ENCODE results near the gene FKBP6. TPM values are rescaled to one million over a fixed set of nuclear protein-coding genes. Genes with fewer than 3 reads are reported as not detected.

Gene FKBP6
- total RNA-seq, 1 donor from 2014 or later, result not detected

- peaks cover 4% of the 10 kb centered on the region for H3K27me3 Mint-ChIP-seq
- H3K27ac Mint-ChIP-seq, result no peak overlapping the region
- intact Hi-C loops (cut with micrococcal nuclease), result no loop called here
- H3K4me3 Mint-ChIP-seq, result no peak overlapping the region
- no peak for DNase-seq
- H3K9me3 Mint-ChIP-seq, result no peaks in the 10 kb centered on the region
- H3K4me1 Mint-ChIP-seq, result no peaks in the 10 kb centered on the region
- H3K36me3 Mint-ChIP-seq (ENCODE audit: low read depth), result no peaks in the 10 kb centered on the region
Observed at GRCh38 chr7:73338321-73338720, 10.4 kb downstream of the FKBP6 start.

GRCh38 chr7:73340514-73340913 is 12.6 kb downstream of the FKBP6 start:
- intact Hi-C loops (cut with micrococcal nuclease), result no loop called here
- H3K4me3 Mint-ChIP-seq, result no peak overlapping the region
- DNase-seq, result no peak
- H3K36me3 Mint-ChIP-seq (ENCODE audit: low read depth), result no peaks in the 10 kb centered on the region
- no peak overlapping the region for H3K27ac Mint-ChIP-seq
- no peaks in the 10 kb centered on the region for H3K9me3 Mint-ChIP-seq
- H3K27me3 Mint-ChIP-seq, result peaks cover 4% of the 10 kb centered on the region
- H3K4me1 Mint-ChIP-seq, result no peaks in the 10 kb centered on the region

GRCh38 chr7:73341877-73342276 is 13.9 kb downstream of the FKBP6 start:
- Mint-ChIP-seq H3K27me3 (peaks cover 4% of the 10 kb centered on the region), H3K27ac (no peak overlapping the region), H3K4me1 (no peaks in the 10 kb centered on the region), H3K4me3 (no peak overlapping the region), H3K9me3 (no peaks in the 10 kb centered on the region), H3K36me3 (ENCODE audit: low read depth) (no peaks in the 10 kb centered on the region)
- intact Hi-C loops (cut with micrococcal nuclease), result no loop called here
- DNase-seq, result no peak

GRCh38 chr7:73342645-73343044 is 14.7 kb downstream of the FKBP6 start:
- Mint-ChIP-seq H3K4me3 (no peak overlapping the region), H3K9me3 (no peaks in the 10 kb centered on the region), H3K27ac (no peak overlapping the region), H3K36me3 (ENCODE audit: low read depth) (no peaks in the 10 kb centered on the region), H3K4me1 (no peaks in the 10 kb centered on the region), H3K27me3 (peaks cover 4% of the 10 kb centered on the region)
- intact Hi-C loops (cut with micrococcal nuclease), result no loop called here
- DNase-seq, result no peak

GRCh38 chr7:73343671-73344380 is 15.9 kb downstream of the FKBP6 start:
- no peaks in the 10 kb centered on the region for H3K9me3 Mint-ChIP-seq
- no peaks in the 10 kb centered on the region for H3K4me1 Mint-ChIP-seq
- intact Hi-C loops (cut with micrococcal nuclease), result no loop called here
- no peak overlapping the region for H3K4me3 Mint-ChIP-seq
- no peaks in the 10 kb centered on the region for H3K36me3 Mint-ChIP-seq (ENCODE audit: low read depth)
- H3K27ac Mint-ChIP-seq, result no peak overlapping the region
- peaks cover 6% of the 10 kb centered on the region for H3K27me3 Mint-ChIP-seq
- no peak for DNase-seq

- Mint-ChIP-seq H3K4me3 (no peak overlapping the region), H3K27ac (no peak overlapping the region), H3K4me1 (no peaks in the 10 kb centered on the region), H3K9me3 (no peaks in the 10 kb centered on the region), H3K27me3 (peaks cover 2% of the 10 kb centered on the region), H3K36me3 (ENCODE audit: low read depth) (no peaks in the 10 kb centered on the region)
- intact Hi-C loops (cut with micrococcal nuclease), result no loop called here
- no peak for DNase-seq
Observed at GRCh38 chr7:73345538-73345937, 17.6 kb downstream of the FKBP6 start.

- no peak for DNase-seq
- Mint-ChIP-seq H3K36me3 (ENCODE audit: low read depth) (no peaks in the 10 kb centered on the region), H3K27ac (no peak overlapping the region), H3K4me1 (no peaks in the 10 kb centered on the region), H3K27me3 (peaks cover 2% of the 10 kb centered on the region), H3K4me3 (no peak overlapping the region), H3K9me3 (no peaks in the 10 kb centered on the region)
- intact Hi-C loops (cut with micrococcal nuclease), result no loop called here
Observed at GRCh38 chr7:73345951-73346350, 18.0 kb downstream of the FKBP6 start.

- intact Hi-C loops (cut with micrococcal nuclease), result no loop called here
- Mint-ChIP-seq H3K36me3 (ENCODE audit: low read depth) (no peaks in the 10 kb centered on the region), H3K4me1 (no peaks in the 10 kb centered on the region)
Observed at GRCh38 chr7:73349763-73350162, 21.8 kb downstream of the FKBP6 start.

GRCh38 chr7:73350306-73351068 is 22.5 kb downstream of the FKBP6 start:
- H3K4me3 Mint-ChIP-seq, result no peak overlapping the region
- H3K4me1 Mint-ChIP-seq, result no peaks in the 10 kb centered on the region
- peaks cover 2% of the 10 kb centered on the region for H3K27me3 Mint-ChIP-seq
- H3K27ac Mint-ChIP-seq, result no peak overlapping the region
- no peaks in the 10 kb centered on the region for H3K9me3 Mint-ChIP-seq
- H3K36me3 Mint-ChIP-seq (ENCODE audit: low read depth), result no peaks in the 10 kb centered on the region
- no peak for DNase-seq
- intact Hi-C loops (cut with micrococcal nuclease), result no loop called here

More at GRCh38 chr7:73349763-73350162, 21.8 kb downstream of the FKBP6 start:
- Mint-ChIP-seq H3K27me3 (peaks cover 2% of the 10 kb centered on the region), H3K4me3 (no peak overlapping the region), H3K9me3 (no peaks in the 10 kb centered on the region), H3K27ac (no peak overlapping the region)
- DNase-seq, result no peak

- Mint-ChIP-seq H3K4me1 (no peaks in the 10 kb centered on the region), H3K9me3 (no peaks in the 10 kb centered on the region), H3K27ac (no peak overlapping the region), H3K27me3 (peaks cover 2% of the 10 kb centered on the region), H3K36me3 (ENCODE audit: low read depth) (no peaks in the 10 kb centered on the region), H3K4me3 (no peak overlapping the region)
- intact Hi-C loops (cut with micrococcal nuclease), result no loop called here
- DNase-seq, result no peak
Observed at GRCh38 chr7:73351447-73352167, 23.6 kb downstream of the FKBP6 start.

- H3K4me1 Mint-ChIP-seq, result no peaks in the 10 kb centered on the region
- intact Hi-C loops (cut with micrococcal nuclease), result no loop called here
Observed at GRCh38 chr7:73352784-73353183, 24.8 kb downstream of the FKBP6 start.

GRCh38 chr7:73353243-73353642 is 25.3 kb downstream of the FKBP6 start:
- Mint-ChIP-seq H3K27me3 (peaks cover 6% of the 10 kb centered on the region), H3K9me3 (no peaks in the 10 kb centered on the region), H3K27ac (no peak overlapping the region), H3K4me3 (no peak overlapping the region), H3K36me3 (ENCODE audit: low read depth) (no peaks in the 10 kb centered on the region), H3K4me1 (no peaks in the 10 kb centered on the region)
- DNase-seq, result no peak
- intact Hi-C loops (cut with micrococcal nuclease), result no loop called here

More at GRCh38 chr7:73352784-73353183, 24.8 kb downstream of the FKBP6 start:
- Mint-ChIP-seq H3K36me3 (ENCODE audit: low read depth) (no peaks in the 10 kb centered on the region), H3K27me3 (peaks cover 5% of the 10 kb centered on the region), H3K9me3 (no peaks in the 10 kb centered on the region), H3K4me3 (no peak overlapping the region), H3K27ac (no peak overlapping the region)
- DNase-seq, result no peak

- Mint-ChIP-seq H3K36me3 (ENCODE audit: low read depth) (no peaks in the 10 kb centered on the region), H3K27me3 (peaks cover 7% of the 10 kb centered on the region)
- intact Hi-C loops (cut with micrococcal nuclease), result no loop called here
Observed at GRCh38 chr7:73354196-73354595, 26.2 kb downstream of the FKBP6 start.

GRCh38 chr7:73354821-73355220 is 26.9 kb downstream of the FKBP6 start:
- Mint-ChIP-seq H3K27me3 (peaks cover 10% of the 10 kb centered on the region), H3K36me3 (ENCODE audit: low read depth) (no peaks in the 10 kb centered on the region), H3K4me1 (no peaks in the 10 kb centered on the region), H3K4me3 (no peak overlapping the region), H3K27ac (no peak overlapping the region), H3K9me3 (no peaks in the 10 kb centered on the region)
- intact Hi-C loops (cut with micrococcal nuclease), result no loop called here
- DNase-seq, result no peak

More at GRCh38 chr7:73354196-73354595, 26.2 kb downstream of the FKBP6 start:
- no peak overlapping the region for H3K4me3 Mint-ChIP-seq
- DNase-seq, result no peak
- H3K4me1 Mint-ChIP-seq, result no peaks in the 10 kb centered on the region
- no peaks in the 10 kb centered on the region for H3K9me3 Mint-ChIP-seq
- no peak overlapping the region for H3K27ac Mint-ChIP-seq

All from activated CD4-positive, alpha-beta T cell treated with anti-CD3 and anti-CD28 coated beads, Interleukin-2, amount 10 ng/mL, durations not matched to agents 24 days and 14 days (primary cell).